Stimulated activated CD8-positive, alpha-beta memory T cell treated with anti-CD3 and anti-CD28 coated beads, Interleukin-15, amount 100 ng/mL, for 4 hours (primary cell): ENCODE measurements around the gene AGBL4.

Source experiments
- DNase-seq, 2 donors: peaks; one replicate each; pipeline ENCODE4 v3.0.0-alpha.2; 2020; ENCODE audit warnings: low read depth in 2 of 2

The AGBL4 gene

GRCh38 chr1:48767975-48768510, 1255.7 kb downstream of the AGBL4 start:
- DNase-seq, result no peak

- DNase-seq, result no peak
These were observed 1258.4 kb downstream of the AGBL4 start for GRCh38 chr1:48765335-48765734.

GRCh38 chr1:48761986-48762385, 1261.8 kb downstream of the AGBL4 start:
- no peak for DNase-seq

GRCh38 chr1:48761411-48761810, 1262.3 kb downstream of the AGBL4 start:
- DNase-seq, result no peak

- DNase-seq, result no peak
These were observed 1262.9 kb downstream of the AGBL4 start for GRCh38 chr1:48760857-48761256.

GRCh38 chr1:48758976-48759375, 1264.8 kb downstream of the AGBL4 start:
- no peak for DNase-seq

- no peak for DNase-seq
These were observed 1266.4 kb downstream of the AGBL4 start for GRCh38 chr1:48757363-48757762.

GRCh38 chr1:48756683-48757316, 1267.0 kb downstream of the AGBL4 start:
- DNase-seq, result no peak

- no peak for DNase-seq
These were observed 1270.5 kb downstream of the AGBL4 start for GRCh38 chr1:48753293-48753692.

GRCh38 chr1:48750109-48750508, 1273.6 kb downstream of the AGBL4 start:
- no peak for DNase-seq

GRCh38 chr1:48749068-48749467, 1274.7 kb downstream of the AGBL4 start:
- DNase-seq, result no peak

- no peak for DNase-seq
These were observed 1276.8 kb downstream of the AGBL4 start for GRCh38 chr1:48746906-48747305.

GRCh38 chr1:48744032-48744431, 1279.7 kb downstream of the AGBL4 start:
- no peak for DNase-seq

GRCh38 chr1:48743480-48743879, 1280.3 kb downstream of the AGBL4 start:
- no peak for DNase-seq

- DNase-seq, result no peak
These were observed 1282.4 kb downstream of the AGBL4 start for GRCh38 chr1:48741380-48741779.

- no peak for DNase-seq
These were observed 1283.1 kb downstream of the AGBL4 start for GRCh38 chr1:48740621-48741020.

GRCh38 chr1:48739091-48739490, 1284.7 kb downstream of the AGBL4 start:
- no peak for DNase-seq

GRCh38 chr1:48738356-48738755, 1285.4 kb downstream of the AGBL4 start:
- no peak for DNase-seq

GRCh38 chr1:48735796-48736195, 1288.0 kb downstream of the AGBL4 start:
- DNase-seq, result no peak

- no peak for DNase-seq
These were observed 1293.4 kb downstream of the AGBL4 start for GRCh38 chr1:48730164-48730910.

GRCh38 chr1:48728584-48728983, 1295.2 kb downstream of the AGBL4 start:
- no peak for DNase-seq

GRCh38 chr1:48726557-48727215, 1297.1 kb downstream of the AGBL4 start:
- no peak for DNase-seq

GRCh38 chr1:48726139-48726538, 1297.6 kb downstream of the AGBL4 start:
- DNase-seq, result no peak
